Activated naive CD4-positive, alpha-beta T cell treated with anti-CD3 and anti-CD28 coated beads, Interleukin-2, amount 50 U/mL, for 72 hours (primary cell): ENCODE results near the gene ZDHHC17. TPM values are rescaled to one million over a fixed set of nuclear protein-coding genes. Genes with fewer than 3 reads are reported as not detected.

ENCODE experiments used
- ATAC-seq, 2 donors: fragments of 150-1000 bp; cut with Tn5 transposase; 2 replicates each; pipeline ENCODE4 v1.10.0; 2021; ENCODE audit warnings: mild to moderate bottlenecking in 2 of 2, moderate library complexity in 2 of 2
- DNase-seq, 2 donors: peaks; one replicate each; pipeline ENCODE4 v3.0.0; 2021 to 2022; ENCODE audit warnings: low spot score in 2 of 2
- H3K27ac Mint-ChIP-seq, 2 donors: one replicate each; pipeline ENCODE4 v1.8.0; 2022; ENCODE audit warnings: mild to moderate bottlenecking in 2 of 2, mixed read lengths in 2 of 2
- H3K36me3 Mint-ChIP-seq, 2 donors: one replicate each; pipeline ENCODE4 v1.8.0; 2022; ENCODE audit warnings: mixed read lengths in 2 of 2
- H3K9me3 Mint-ChIP-seq, 2 donors: one replicate each; pipeline ENCODE4 v1.8.0; 2022; ENCODE audit warnings: mixed read lengths in 2 of 2
- total RNA-seq, 2 donors: library from RNA; stranded (reverse); gene quantifications; one replicate each; pipeline ENCODE4 v1.2.3, GENCODE V29; 2022

ZDHHC17 gene
- total RNA-seq, 2 donors from 2014 or later = 33.8 to 42.4 TPM

- ATAC-seq (no peak), DNase-seq (no peak)
- Mint-ChIP-seq H3K36me3 (no peaks in the 10 kb centered on the region), H3K27ac (no peak overlapping the region), H3K9me3 (no peaks in the 10 kb centered on the region)
These were observed 137.9 kb downstream of the ZDHHC17 start for GRCh38 chr12:76901628-76902380.

Other genes starting within 250 kb of the ZDHHC17 start
- 10 to 100 TPM; 69.7 to 74.0 TPM for gene OSBPL8, start 204.3 kb upstream of the ZDHHC17 start, total RNA-seq
- gene CSRP2, start 114.9 kb downstream of the ZDHHC17 start, total RNA-seq = 1 to 10 TPM in 1 of 2 donors, under 1 TPM in 1; 0.84 to 2.8 TPM